H1 (cell line): ENCODE data around the gene SELENOI. TPM values are rescaled to one million over a fixed set of nuclear protein-coding genes. Genes with fewer than 3 reads are reported as not detected.

Source experiments
- CHD7 ChIP-seq: fragments of 300-600 bp; sonication (generic); IDR thresholded peaks from 2 replicates; pipeline ENCODE4 v1.7.1; 2012; ENCODE audit warnings: low read length, moderate library complexity, mild to moderate bottlenecking, inconsistent platforms; ENCODE audit not compliant: insufficient replicate concordance
- polyA plus RNA-seq, 7 experiments: library from polyadenylated mRNA; depleted of rRNA in 3 of 7; stranded (reverse) in 5 of 7; unstranded in 2 of 7; fragments of >200 nt in 5 of 7; fragments of 200-250 nt in 2 of 7; gene quantifications; 1 replicate in 5 of 7; 2 replicates in 1 of 7; 4 replicates in 1 of 7; pipeline versions ENCODE4 v1.2.1 to v1.2.3, GENCODE V29; 2011 to 2013; ENCODE audit warnings: missing spikeins in 2 of 7, mixed read lengths in 2 of 7
- total RNA-seq: library from RNA; stranded (reverse); fragmentation: NEBNext Ultra II Directional; extraction: Animal tissue kit (Norgen Biotek cat#: 25700); gene quantifications from 2 replicates; pipeline ENCODE4 v1.2.1, GENCODE V29; 2021

Gene SELENOI
- total and polyA plus RNA-seq, 2 of the 8 experiments (the other 6 are each of a cell fraction or from before 2014, with no cell fraction given): 15.9 to 63.8 TPM

GRCh38 chr2:26333293-26333692, 12.7 kb upstream of the SELENOI start (continued):
- TF ChIP-seq CHD7: no peak
